RWPE2 (cell line): ENCODE measurements around the gene NPW.

Experiments used
- ATAC-seq: fragments of 200-7000 bp; cut with Tn5 transposase; 3 replicates; pipeline ENCODE4 v1.9.1; 2021; ENCODE audit warnings: low read depth
- DNase-seq: peaks from one replicate; pipeline ENCODE4 v3.0.0-alpha.2; 2020; ENCODE audit warnings: low spot score
- H3K27ac ChIP-seq: fragments of 450-650 bp; 2 replicates; pipeline ENCODE4 v1.5.1; 2017; ENCODE audit warnings: mild to moderate bottlenecking; ENCODE audit not compliant: poor library complexity, severe bottlenecking
- H3K27me3 ChIP-seq: fragments of 250-450 bp; sonication (Bioruptor Pico); 2 replicates; pipeline ENCODE4 v1.5.1; 2021; ENCODE audit warnings: mild to moderate bottlenecking, moderate library complexity; ENCODE audit not compliant: insufficient read depth, poor library complexity, severe bottlenecking
- H3K36me3 ChIP-seq: fragments of 250-450 bp; sonication (Bioruptor Pico); 2 replicates; pipeline ENCODE4 v1.5.1; 2020; ENCODE audit warnings: low read depth, mild to moderate bottlenecking, moderate library complexity
- H3K4me1 ChIP-seq: fragments of 250-450 bp; sonication (Bioruptor Pico); 2 replicates; pipeline ENCODE4 v1.5.1; 2021; ENCODE audit warnings: mild to moderate bottlenecking, moderate library complexity; ENCODE audit not compliant: insufficient read depth, poor library complexity, severe bottlenecking
- H3K4me3 ChIP-seq: fragments of 250-450 bp; sonication (Bioruptor Pico); 2 replicates; pipeline ENCODE4 v1.5.1; 2021; ENCODE audit warnings: mild to moderate bottlenecking, moderate library complexity; ENCODE audit not compliant: severe bottlenecking
- H3K9me3 ChIP-seq: fragments of 250-450 bp; sonication (Bioruptor Pico); 2 replicates; pipeline ENCODE4 v1.5.1; 2021; ENCODE audit warnings: mild to moderate bottlenecking, moderate library complexity; ENCODE audit not compliant: severe bottlenecking
- CTCF ChIP-seq: fragments of 450-650 bp; IDR thresholded peaks from one replicate; pipeline ENCODE4 v1.5.1; 2017; ENCODE audit warnings: mild to moderate bottlenecking, moderate library complexity; ENCODE audit not compliant: poor library complexity, severe bottlenecking

The NPW gene

GRCh38 chr16:1998852-1999801 lies 20.5 kb upstream of the NPW start:
- H3K27me3 ChIP-seq, result no peaks in the 10 kb centered on the region
- DNase-seq, result no peak
- H3K27ac ChIP-seq, result no peak overlapping the region
- no peak for TF ChIP-seq CTCF
- H3K36me3 ChIP-seq, result peaks cover 60% of the 10 kb centered on the region
- ATAC-seq, result no peak
- no peaks in the 10 kb centered on the region for H3K9me3 ChIP-seq
- H3K4me1 ChIP-seq, result no peaks in the 10 kb centered on the region
- H3K4me3 ChIP-seq, result no peak overlapping the region

- H3K27ac ChIP-seq, result no peak overlapping the region
- no peak for ATAC-seq
- no peak for TF ChIP-seq CTCF
- no peaks in the 10 kb centered on the region for H3K27me3 ChIP-seq
- no peaks in the 10 kb centered on the region for H3K4me1 ChIP-seq
- H3K9me3 ChIP-seq, result no peaks in the 10 kb centered on the region
- peaks cover 66% of the 10 kb centered on the region for H3K36me3 ChIP-seq
- no peak overlapping the region for H3K4me3 ChIP-seq
- no peak for DNase-seq
Observed at GRCh38 chr16:1999866-2000514, 19.6 kb upstream of the NPW start.

GRCh38 chr16:2001035-2001434 lies 18.6 kb upstream of the NPW start:
- Histone ChIP-seq H3K9me3 (no peaks in the 10 kb centered on the region), H3K27me3 (no peaks in the 10 kb centered on the region), H3K36me3 (peaks cover 74% of the 10 kb centered on the region), H3K27ac (no peak overlapping the region), H3K4me3 (no peak overlapping the region), H3K4me1 (no peaks in the 10 kb centered on the region)
- ATAC-seq (no peak), DNase-seq (no peak)
- TF ChIP-seq CTCF, result no peak

GRCh38 chr16:2001456-2002355 lies 17.9 kb upstream of the NPW start:
- TF ChIP-seq CTCF, result no peak
- Histone ChIP-seq H3K4me1 (no peaks in the 10 kb centered on the region), H3K9me3 (no peaks in the 10 kb centered on the region), H3K4me3 (no peak overlapping the region), H3K27me3 (no peaks in the 10 kb centered on the region), H3K36me3 (peaks cover 76% of the 10 kb centered on the region), H3K27ac (no peak overlapping the region)
- ATAC-seq, result no peak
- DNase-seq, result no peak
